Trophoblast cell (in vitro differentiated cells and primary cell): Measurements from ENCODE around the gene PIP. TPM values are rescaled to one million over a fixed set of nuclear protein-coding genes. Genes with fewer than 3 reads are reported as not detected.
"Not testable (repeated sequence)": the region's sequence is repeated elsewhere in the genome, so short reads cannot be mapped to it uniquely, and the experiment has no call there.

Source experiments
- DNase-seq, 2 donors: peaks; one replicate each; pipeline ENCODE4 v3.0.0-alpha.2; 2016
- H2AFZ ChIP-seq: 2 replicates; pipeline ENCODE4 v1.6.1; 2013; ENCODE audit warnings: low read length, moderate library complexity, mild to moderate bottlenecking; ENCODE audit not compliant: insufficient read depth, poor library complexity
- H2AK5ac ChIP-seq: 2 replicates; pipeline ENCODE4 v1.6.1; 2013; ENCODE audit warnings: mild to moderate bottlenecking, low read length
- H2BK120ac ChIP-seq: 2 replicates; pipeline ENCODE4 v1.6.1; 2013; ENCODE audit warnings: low read length, mild to moderate bottlenecking, moderate library complexity; ENCODE audit not compliant: insufficient read depth, poor library complexity
- H2BK12ac ChIP-seq: 2 replicates; pipeline ENCODE4 v1.6.1; 2013; ENCODE audit warnings: mild to moderate bottlenecking, low read length, moderate library complexity
- H2BK5ac ChIP-seq: 2 replicates; pipeline ENCODE4 v1.6.1; 2013; ENCODE audit warnings: low read length, low read depth, moderate library complexity, mild to moderate bottlenecking; ENCODE audit not compliant: poor library complexity
- H3K14ac ChIP-seq: 2 replicates; pipeline ENCODE4 v1.6.1; 2013; ENCODE audit warnings: mild to moderate bottlenecking, low read length
- H3K18ac ChIP-seq: 2 replicates; pipeline ENCODE4 v1.6.1; 2013; ENCODE audit warnings: mild to moderate bottlenecking, low read length
- H3K23ac ChIP-seq: 2 replicates; pipeline ENCODE4 v1.6.1; 2013; ENCODE audit warnings: low read length
- H3K27ac ChIP-seq: 2 replicates; pipeline ENCODE4 v1.5.1; 2013; ENCODE audit warnings: low read depth, mild to moderate bottlenecking, inconsistent platforms, low read length, moderate library complexity
- H3K27me3 ChIP-seq: 2 replicates; pipeline ENCODE4 v1.6.1; 2013; ENCODE audit warnings: inconsistent platforms, mild to moderate bottlenecking, low read length, moderate library complexity; ENCODE audit not compliant: insufficient read depth
- H3K36me3 ChIP-seq, 2 experiments: 1 replicate in 1 of 2; 2 replicates in 1 of 2; pipeline ENCODE4 v1.6.1; 2013; ENCODE audit warnings: low read length in 2 of 2, mild to moderate bottlenecking in 2 of 2, moderate library complexity in 1 of 2; ENCODE audit not compliant: insufficient read depth in 2 of 2, control insufficient read depth in 1 of 2
- H3K4ac ChIP-seq: 2 replicates; pipeline ENCODE4 v1.6.1; 2013; ENCODE audit warnings: low read depth, mild to moderate bottlenecking, low read length, moderate library complexity
- H3K4me1 ChIP-seq, 2 experiments: 1 replicate in 1 of 2; 2 replicates in 1 of 2; pipeline ENCODE4 v1.6.1; 2013; ENCODE audit warnings: low read length in 2 of 2, mild to moderate bottlenecking in 2 of 2, moderate library complexity in 1 of 2; ENCODE audit not compliant: insufficient read depth in 2 of 2, control insufficient read depth in 1 of 2
- H3K4me2 ChIP-seq: 2 replicates; pipeline ENCODE4 v1.6.1; 2013; ENCODE audit warnings: inconsistent platforms, mild to moderate bottlenecking, low read length, moderate library complexity
- H3K4me3 ChIP-seq: 2 replicates; pipeline ENCODE4 v1.5.1; 2013; ENCODE audit warnings: mild to moderate bottlenecking, low read depth, low read length, inconsistent platforms
- H3K79me1 ChIP-seq: one replicate; pipeline ENCODE4 v1.6.1; 2013; ENCODE audit warnings: low read length
- H3K79me2 ChIP-seq: 2 replicates; pipeline ENCODE4 v1.6.1; 2013; ENCODE audit warnings: low read length, mild to moderate bottlenecking; ENCODE audit not compliant: control insufficient read depth, insufficient read depth, poor library complexity
- H3K9ac ChIP-seq: 2 replicates; pipeline ENCODE4 v1.6.1; 2013; ENCODE audit warnings: mild to moderate bottlenecking, low read length
- H3K9me3 ChIP-seq: 2 replicates; pipeline ENCODE4 v1.6.1; 2013; ENCODE audit warnings: low read depth, mild to moderate bottlenecking, control low read depth, inconsistent platforms, low read length; ENCODE audit not compliant: insufficient read depth
- H4K12ac ChIP-seq: 2 replicates; pipeline ENCODE4 v1.6.1; 2013; ENCODE audit warnings: low read depth, mild to moderate bottlenecking, low read length, moderate library complexity
- H4K8ac ChIP-seq: 2 replicates; pipeline ENCODE4 v1.6.1; 2013; ENCODE audit warnings: low read depth, mild to moderate bottlenecking, low read length, moderate library complexity
- H4K91ac ChIP-seq: one replicate; pipeline ENCODE4 v1.6.1; 2013; ENCODE audit warnings: low read depth, mild to moderate bottlenecking, low read length, moderate library complexity
- WGBS: extraction: QIAGEN DNeasy Blood & Tissue Kit; methylation state at CpG from one replicate; pipeline ENCODE4 v1.1.7; 2013; ENCODE audit warnings: missing lambda C conversion rate; ENCODE audit not compliant: insufficient read length, insufficient coverage; ENCODE audit errors: extremely low coverage; 5-methylcytosine and 5-hydroxymethylcytosine counted together
- polyA plus RNA-seq: library from polyadenylated mRNA; stranded (reverse); fragments of 200-250 nt; gene quantifications from 2 replicates; pipeline ENCODE4 v1.2.3, GENCODE V29; 2013

The PIP gene, protein sequence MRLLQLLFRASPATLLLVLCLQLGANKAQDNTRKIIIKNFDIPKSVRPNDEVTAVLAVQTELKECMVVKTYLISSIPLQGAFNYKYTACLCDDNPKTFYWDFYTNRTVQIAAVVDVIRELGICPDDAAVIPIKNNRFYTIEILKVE
- not detected in 2 replicates for polyA plus RNA-seq

DNA sequence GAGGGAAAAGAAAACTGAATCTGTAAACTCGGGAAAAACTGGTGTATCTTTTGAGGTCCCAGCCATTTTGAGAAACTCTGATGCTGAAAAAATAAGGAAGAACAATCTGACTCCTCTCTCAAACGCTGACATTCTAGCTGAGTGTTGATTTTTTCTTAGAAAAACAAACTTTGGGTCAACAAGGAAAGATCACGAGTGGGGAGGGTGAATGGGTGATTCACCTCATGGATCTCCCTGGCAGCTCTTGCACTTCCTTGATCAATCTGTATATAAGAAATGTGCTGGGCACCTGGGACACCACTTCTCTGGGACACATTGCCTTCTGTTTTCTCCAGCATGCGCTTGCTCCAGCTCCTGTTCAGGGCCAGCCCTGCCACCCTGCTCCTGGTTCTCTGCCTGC, at the start of gene PIP:
PIP (plus strand) TSS at position 297 of the 400 bp plus-strand sequence; CDS start at position 337, 40 bp downstream.
- Histone ChIP-seq H2AFZ (no peak within 1 kb of the TSS), H3K23ac (no peak within 1 kb of the TSS), H3K4ac (no peak within 1 kb of the TSS), H3K9me3 (no peaks in the 10 kb centered on the region), H2AK5ac (no peak within 1 kb of the TSS), H3K14ac (no peak within 1 kb of the TSS), H2BK5ac (no peak within 1 kb of the TSS), H3K4me3 (no peak within 1 kb of the TSS), H3K4me1 (peaks cover 2 to 3% of the 10 kb centered on the region in 2 experiments), H4K8ac (no peak within 1 kb of the TSS), H2BK12ac (no peak within 1 kb of the TSS), H3K79me2 (no peaks in the 10 kb centered on the region), H3K18ac (no peak within 1 kb of the TSS), H3K36me3 (no peaks in the 10 kb centered on the region), H3K27ac (no peak within 1 kb of the TSS), H3K4me2 (no peak within 1 kb of the TSS), H4K91ac (no peak within 1 kb of the TSS), H3K27me3 (no peaks in the 10 kb centered on the region), H4K12ac (no peak within 1 kb of the TSS), H3K79me1 (no peaks in the 10 kb centered on the region), H3K9ac (no peak within 1 kb of the TSS), H2BK120ac (no peak within 1 kb of the TSS)
- WGBS = no CpG with 5 or more reads among the region's 4 CpGs
- DNase-seq = no peak

DNA sequence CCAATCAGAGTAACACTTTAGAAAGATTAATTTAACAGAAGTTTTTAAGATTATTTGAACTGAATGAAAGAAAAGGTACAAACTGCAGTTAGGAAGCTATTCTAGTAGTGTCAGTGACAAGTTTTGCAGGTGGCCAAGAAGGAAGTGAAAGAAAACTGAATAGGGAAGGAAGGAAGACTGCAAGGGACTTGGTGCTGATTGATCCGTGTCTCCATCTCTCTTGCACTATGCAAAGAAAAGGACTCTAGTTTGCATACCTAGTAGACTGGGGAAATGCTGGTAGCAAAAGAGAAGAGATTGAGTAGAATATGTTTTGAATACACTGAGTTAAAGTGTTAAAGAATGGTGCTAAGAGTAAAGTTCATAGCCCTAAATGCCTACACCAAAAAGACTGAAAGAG, 46.8 kb upstream of the PIP start:
- H3K27me3 ChIP-seq = no peaks in the 10 kb centered on the region
- WGBS = no CpG with 5 or more reads among the region's 1 CpG
- no peak overlapping the region for H2BK12ac ChIP-seq
- H4K91ac ChIP-seq = no peak overlapping the region
- H3K27ac ChIP-seq = no peak overlapping the region
- no peak overlapping the region for H3K14ac ChIP-seq
- H3K23ac ChIP-seq = no peak overlapping the region
- H3K4me1 ChIP-seq = no peaks in the 10 kb centered on the region
- no peaks in the 10 kb centered on the region for H3K79me2 ChIP-seq
- no peak overlapping the region for H3K9ac ChIP-seq
- no peaks in the 10 kb centered on the region for H3K36me3 ChIP-seq
- no peak overlapping the region for H3K18ac ChIP-seq
- H3K79me1 ChIP-seq = no peaks in the 10 kb centered on the region
- H3K4me3 ChIP-seq = no peak overlapping the region
- no peak for DNase-seq
- H4K8ac ChIP-seq = no peak overlapping the region
- no peak overlapping the region for H3K4ac ChIP-seq
- H2BK5ac ChIP-seq = no peak overlapping the region
- no peak overlapping the region for H2BK120ac ChIP-seq
- peaks cover 3% of the 10 kb centered on the region for H3K9me3 ChIP-seq
- H2AK5ac ChIP-seq = no peak overlapping the region
- H4K12ac ChIP-seq = no peak overlapping the region
- no peak overlapping the region for H3K4me2 ChIP-seq
- H2AFZ ChIP-seq = no peak overlapping the region

DNA sequence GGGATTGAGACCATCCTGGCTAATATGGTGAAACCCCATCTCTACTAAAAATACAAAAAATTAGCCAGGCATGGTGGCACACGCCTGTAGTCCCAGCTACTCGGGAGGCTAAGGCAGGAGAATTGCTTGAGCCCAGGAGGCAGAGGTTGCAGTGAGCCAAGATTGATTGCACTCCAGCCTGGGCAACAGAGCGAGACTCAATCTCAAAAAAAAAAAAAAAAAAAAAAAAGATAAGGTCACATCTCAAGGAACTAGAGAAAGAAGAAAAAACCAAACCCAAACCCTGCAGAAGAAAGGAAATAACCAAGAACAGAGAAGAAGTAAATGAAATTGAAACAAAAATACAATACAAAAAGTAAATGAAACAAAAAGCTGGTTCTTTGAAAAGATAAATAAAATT, 46.3 kb upstream of the PIP start:
- H3K79me1 ChIP-seq, H3K4me3 ChIP-seq, H3K27ac ChIP-seq, H2BK5ac ChIP-seq, H3K23ac ChIP-seq, H2AFZ ChIP-seq, H4K91ac ChIP-seq, H3K4me2 ChIP-seq, H2AK5ac ChIP-seq, H2BK12ac ChIP-seq, H3K9ac ChIP-seq, H4K12ac ChIP-seq, H2BK120ac ChIP-seq, H3K4ac ChIP-seq, H3K79me2 ChIP-seq, H3K9me3 ChIP-seq, DNase-seq, H3K36me3 ChIP-seq, H4K8ac ChIP-seq, H3K4me1 ChIP-seq, H3K27me3 ChIP-seq, H3K14ac ChIP-seq, H3K18ac ChIP-seq: not testable (repeated sequence)
- no CpG with 5 or more reads among the region's 3 CpGs for WGBS

DNA sequence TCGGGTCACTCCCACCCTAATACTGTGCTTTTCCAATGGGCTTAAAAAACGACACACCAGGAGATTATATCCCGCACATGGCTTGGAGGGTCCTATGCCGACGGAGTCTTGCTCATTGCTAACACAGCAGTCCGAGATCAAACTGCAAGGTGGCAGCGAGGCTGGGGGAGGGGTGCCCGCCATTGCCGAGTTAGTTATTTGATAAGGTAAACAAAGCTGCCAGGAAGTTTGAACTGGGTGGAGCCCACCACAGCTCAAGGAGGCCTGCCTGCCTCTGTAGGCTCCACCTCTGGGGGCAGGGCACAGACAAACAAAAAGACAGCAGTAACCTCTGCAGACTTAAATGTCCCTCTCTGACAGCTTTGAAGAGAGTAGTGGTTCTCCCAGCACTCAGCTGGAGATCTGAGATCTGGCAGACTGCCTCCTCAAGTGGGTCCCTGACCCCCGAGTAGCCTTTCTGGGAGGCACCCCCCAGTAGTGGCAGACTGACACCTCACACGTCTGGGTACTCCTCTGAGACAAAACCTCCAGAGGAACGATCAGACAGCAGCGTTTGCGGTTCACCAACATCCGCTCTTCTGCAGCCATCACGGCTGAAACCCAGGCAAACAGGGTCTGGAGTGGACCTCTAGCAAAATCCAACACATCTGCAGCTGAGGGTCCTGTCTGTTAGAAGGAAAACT, 43.2 kb upstream of the PIP start:
- not testable (repeated sequence) for H4K91ac ChIP-seq, H3K27me3 ChIP-seq

More for the DNA sequence above, 43.2 kb upstream of the PIP start:
- H2AFZ ChIP-seq, H3K23ac ChIP-seq, H3K79me2 ChIP-seq, H3K18ac ChIP-seq, H3K4me3 ChIP-seq, H3K79me1 ChIP-seq, H2BK12ac ChIP-seq, H3K4me2 ChIP-seq, H3K4ac ChIP-seq, H4K12ac ChIP-seq, H2BK120ac ChIP-seq, H3K4me1 ChIP-seq, H3K27ac ChIP-seq, H2BK5ac ChIP-seq, H4K8ac ChIP-seq, H3K9ac ChIP-seq, H3K9me3 ChIP-seq, DNase-seq, H3K36me3 ChIP-seq, H2AK5ac ChIP-seq, H3K14ac ChIP-seq: not testable (repeated sequence)
- WGBS = no CpG with 5 or more reads among the region's 16 CpGs
